ENCODE results near the gene TRPC5OS. TPM values are rescaled to one million over a fixed set of nuclear protein-coding genes. Genes with fewer than 3 reads are reported as not detected.

The TRPC5OS gene
- total and polyA plus RNA-seq, 4 donors = 0.02 TPM; not detected in 3

DNA sequence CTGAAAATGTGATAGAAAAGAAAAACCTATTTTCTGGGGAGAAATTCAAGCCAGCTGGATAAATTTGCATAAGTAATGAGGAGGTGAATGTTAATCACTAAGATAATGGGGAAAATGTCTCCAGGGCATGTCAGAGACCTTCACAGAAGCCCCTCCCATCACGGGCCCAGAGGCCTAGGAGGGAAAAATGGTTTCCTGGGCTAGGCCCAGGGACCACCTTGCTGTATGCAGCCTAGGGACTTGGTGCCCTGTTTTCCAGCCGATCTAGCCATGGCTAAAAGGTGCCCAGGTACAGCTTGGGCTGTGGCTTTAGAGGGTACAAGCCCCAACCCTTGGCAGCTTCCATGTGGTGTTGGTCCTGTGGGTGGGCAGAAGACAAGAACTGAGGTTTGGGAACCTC is 46.6 kb upstream of the TRPC5OS start:
- DNase-seq (ENCODE audit: low spot score) = no peak
- Histone ChIP-seq H3K27ac (ENCODE audit: low read depth in 1 of 2, low read length in 2 of 2) (no peak overlapping the region), H3K4me1 (ENCODE audit: control insufficient read depth in 4 of 4, insufficient read depth in 4 of 4, low read length in 3 of 4) (no peaks in the 10 kb centered on the region), H3K27me3 (ENCODE audit: control insufficient read depth in 4 of 4, insufficient read depth in 4 of 4, low read length in 3 of 4) (no peaks in the 10 kb centered on the region), H3K9ac (ENCODE audit: low read depth in 1 of 2, low read length in 2 of 2) (no peak overlapping the region), H3K9me3 (ENCODE audit: control insufficient read depth in 4 of 4, low read length in 3 of 4) (no peaks in the 10 kb centered on the region), H3K36me3 (ENCODE audit: control insufficient read depth in 4 of 4, insufficient read depth in 3 of 4, low read depth in 1 of 4, low read length in 3 of 4) (no peaks in the 10 kb centered on the region), H3K4me3 (ENCODE audit: low read depth in 1 of 3, low read length in 3 of 3) (no peak overlapping the region)
- 86% methylated on average over 2 of the region's 2 CpGs for WGBS
- TF ChIP-seq ZBTB33 (IDR thresholded peaks at IDR 0.05) = no peak

DNA sequence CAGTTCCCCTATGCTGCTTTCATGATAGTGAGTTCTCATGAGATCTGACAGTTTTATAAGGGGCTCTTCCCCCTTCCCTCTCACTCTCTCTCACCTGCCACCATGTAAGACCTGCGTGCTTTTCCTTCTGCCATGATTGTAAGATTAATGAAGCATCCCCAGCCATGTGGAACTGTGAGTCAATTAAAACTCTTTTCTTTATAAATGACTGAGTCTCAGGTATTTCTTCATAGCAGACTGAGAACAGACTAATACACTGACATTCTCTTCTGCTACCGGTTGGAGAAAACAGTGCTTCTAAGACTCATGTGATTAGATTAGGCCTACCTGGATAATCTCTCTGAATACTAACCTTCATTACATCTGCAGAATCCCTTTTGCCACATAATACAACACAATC is 45.4 kb upstream of the TRPC5OS start:
- H3K27ac ChIP-seq (ENCODE audit: low read depth in 1 of 2, low read length in 2 of 2) = no peak overlapping the region
- H3K9ac ChIP-seq (ENCODE audit: low read depth in 1 of 2, low read length in 2 of 2) = no peak overlapping the region
- H3K36me3 ChIP-seq (ENCODE audit: control insufficient read depth in 4 of 4, insufficient read depth in 3 of 4, low read depth in 1 of 4, low read length in 3 of 4) = no peaks in the 10 kb centered on the region
- DNase-seq (ENCODE audit: low spot score) = no peak
- no peaks in the 10 kb centered on the region for H3K9me3 ChIP-seq (ENCODE audit: control insufficient read depth in 4 of 4, low read length in 3 of 4)
- no peak overlapping the region for H3K4me3 ChIP-seq (ENCODE audit: low read depth in 1 of 3, low read length in 3 of 3)
- no peaks in the 10 kb centered on the region for H3K27me3 ChIP-seq (ENCODE audit: control insufficient read depth in 4 of 4, insufficient read depth in 4 of 4, low read length in 3 of 4)
- WGBS = 94% methylated on average over 2 of the region's 2 CpGs
- H3K4me1 ChIP-seq (ENCODE audit: control insufficient read depth in 4 of 4, insufficient read depth in 4 of 4, low read length in 3 of 4) = no peaks in the 10 kb centered on the region
- TF ChIP-seq NR2F2 (IDR thresholded peaks at IDR 0.05) = no peak
- TF ChIP-seq GABPA (IDR thresholded peaks at IDR 0.05 in 1 of 2, conservative IDR thresholded peaks at IDR 0.05 in 1 of 2) = no peak
- TF ChIP-seq RAD21 (IDR thresholded peaks at IDR 0.05) = no peak
- no peak for TF ChIP-seq ZBTB33 (IDR thresholded peaks at IDR 0.05)
- TF ChIP-seq, protein P1, sequence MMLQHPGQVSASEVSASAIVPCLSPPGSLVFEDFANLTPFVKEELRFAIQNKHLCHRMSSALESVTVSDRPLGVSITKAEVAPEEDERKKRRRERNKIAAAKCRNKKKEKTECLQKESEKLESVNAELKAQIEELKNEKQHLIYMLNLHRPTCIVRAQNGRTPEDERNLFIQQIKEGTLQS (IDR thresholded peaks at IDR 0.05) = no peak
- TF ChIP-seq TAF1 (conservative IDR thresholded peaks at IDR 0.05) = no peak
- no peak for TF ChIP-seq FOXA1 (IDR thresholded peaks at IDR 0.05)
- TF ChIP-seq HNF4G (IDR thresholded peaks at IDR 0.05) = no peak
- TF ChIP-seq EGR1 (IDR thresholded peaks at IDR 0.05; ENCODE audit: low read depth in 2 of 2) = no peak
- no peak for TF ChIP-seq JUND (IDR thresholded peaks at IDR 0.05)
- no peak for TF ChIP-seq REST (IDR thresholded peaks at IDR 0.05)
- no peak for TF ChIP-seq MAX (IDR thresholded peaks at IDR 0.05)
- no peak for TF ChIP-seq YY1 (IDR thresholded peaks at IDR 0.05)
- TF ChIP-seq HNF4A (conservative IDR thresholded peaks at IDR 0.05) = no peak
- no peak for TF ChIP-seq RXRA (IDR thresholded peaks at IDR 0.05)
- TF ChIP-seq SP1 (IDR thresholded peaks at IDR 0.05) = no peak
- no peak for TF ChIP-seq FOXA2 (IDR thresholded peaks at IDR 0.05)
- no peak for TF ChIP-seq CTCF (IDR thresholded peaks at IDR 0.05; ENCODE audit: low read depth, low read length, missing input control)

Data from liver (tissue), 9 donors.